NCI-H2196 (cell line): ENCODE measurements around the gene ECE2.

Source experiments
- DNase-seq: peaks from one replicate; lab custom pipeline; 2025; ENCODE audit not compliant: unreplicated experiment; lab: John Stamatoyannopoulos, UW

ECE2 gene

DNA sequence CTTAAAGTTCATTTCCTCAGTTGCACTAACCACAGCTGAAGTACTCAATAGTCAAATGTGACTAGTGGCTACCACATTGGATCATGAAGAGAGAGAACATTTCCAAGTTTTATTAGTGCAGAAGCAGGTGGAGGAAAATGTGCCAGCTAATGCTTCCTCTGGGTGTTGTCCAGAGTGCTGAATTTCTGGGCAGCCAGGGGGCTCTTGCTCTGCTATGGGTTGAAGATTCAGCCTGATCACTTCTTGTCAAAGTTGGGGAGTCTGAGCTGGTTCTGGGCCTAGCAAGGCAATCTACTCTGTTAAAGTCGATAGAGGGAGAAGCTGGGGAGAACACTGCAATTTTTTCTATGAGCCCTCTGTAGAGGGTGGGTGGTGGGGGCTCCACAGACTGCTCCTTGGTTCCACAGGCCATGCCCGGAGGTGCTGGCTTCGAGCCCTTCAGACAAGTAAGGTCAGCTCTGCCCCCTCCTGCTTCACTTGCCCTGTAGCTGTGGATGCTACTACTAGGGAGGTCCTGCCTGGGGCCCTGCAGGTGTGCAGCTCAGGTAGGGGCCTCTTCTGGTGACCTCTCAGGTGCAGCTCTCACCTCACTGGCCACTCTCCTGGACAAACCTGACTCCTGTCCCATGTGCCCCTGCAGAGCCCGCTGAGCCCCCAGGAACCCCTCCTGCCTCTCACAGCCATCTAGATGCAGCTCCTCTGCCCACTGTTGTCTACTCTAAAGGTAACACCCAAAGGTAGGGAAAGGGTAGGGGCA lies 35.3 kb upstream of the ECE2 start:
- DNase-seq = no peak

DNA sequence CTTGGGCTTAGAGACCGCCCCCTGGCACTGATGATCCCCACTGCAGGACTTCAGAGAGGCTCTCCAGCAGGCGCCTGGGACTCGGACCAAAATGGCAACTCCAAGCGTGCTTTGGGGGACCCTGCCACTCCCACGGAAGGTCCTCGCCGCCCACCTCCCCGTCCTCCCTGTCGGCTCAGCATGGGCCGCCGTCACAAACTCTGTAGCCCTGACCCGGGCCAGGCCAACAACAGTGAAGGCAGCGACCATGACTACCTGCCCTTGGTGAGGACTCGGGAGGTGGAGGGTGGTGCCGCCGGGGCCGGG lies 34.7 kb upstream of the ECE2 start:
- DNase-seq = no peak

DNA sequence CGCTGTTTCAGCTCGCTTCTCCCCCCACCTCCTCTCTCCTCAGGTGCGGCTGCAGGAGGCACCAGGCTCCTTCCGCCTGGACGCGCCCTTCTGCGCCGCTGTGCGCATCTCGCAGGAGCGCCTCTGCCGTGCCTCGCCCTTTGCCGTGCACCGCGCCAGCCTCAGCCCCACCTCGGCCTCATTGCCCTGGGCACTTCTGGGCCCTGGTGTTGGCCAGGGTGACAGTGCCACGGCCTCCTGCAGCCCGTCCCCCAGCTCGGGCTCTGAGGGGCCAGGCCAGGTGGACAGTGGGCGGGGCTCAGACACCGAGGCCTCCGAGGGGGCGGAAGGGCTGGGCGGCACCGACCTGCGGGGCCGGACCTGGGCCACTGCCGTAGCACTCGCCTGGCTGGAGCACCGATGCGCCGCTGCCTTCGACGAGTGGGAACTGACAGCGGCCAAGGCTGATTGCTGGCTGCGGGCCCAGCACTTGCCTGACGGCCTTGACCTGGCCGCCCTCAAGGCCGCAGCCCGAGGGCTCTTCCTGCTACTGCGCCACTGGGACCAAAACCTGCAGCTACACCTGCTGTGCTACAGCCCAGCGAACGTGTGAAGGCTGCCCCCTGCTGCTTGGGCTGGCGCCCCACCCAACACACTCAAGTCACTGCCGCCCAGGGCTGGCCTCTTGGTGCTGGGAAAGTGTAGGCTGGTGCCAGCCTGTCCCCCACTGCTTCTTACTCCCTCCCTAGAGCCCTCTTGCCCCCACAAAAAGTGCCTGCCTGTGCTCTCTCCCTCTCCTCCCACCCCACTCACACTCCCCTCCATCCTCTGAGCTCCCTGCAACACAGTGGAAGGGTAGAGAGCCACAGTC lies 34.1 kb upstream of the ECE2 start:
- DNase-seq = peak; percentile 99

DNA sequence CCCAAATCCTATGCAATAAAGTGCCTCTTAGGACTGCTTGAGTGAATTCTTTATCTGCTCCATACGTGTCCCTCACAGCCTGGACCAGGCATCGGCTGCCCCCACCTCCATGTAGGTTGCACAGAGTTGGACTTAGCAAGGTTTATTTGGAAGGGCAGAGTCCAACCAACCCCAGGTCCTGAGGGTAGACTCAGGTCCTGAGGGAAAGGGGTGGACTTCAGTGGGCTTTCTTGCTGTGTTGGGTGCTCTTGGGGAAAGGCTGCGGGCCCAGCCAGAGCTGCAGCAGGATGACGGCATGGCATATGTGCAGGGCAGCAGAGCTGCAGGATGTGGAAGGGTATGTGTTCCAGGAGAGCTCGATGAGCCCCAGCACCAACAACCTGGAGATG lies 33.5 kb upstream of the ECE2 start:
- no peak for DNase-seq

DNA sequence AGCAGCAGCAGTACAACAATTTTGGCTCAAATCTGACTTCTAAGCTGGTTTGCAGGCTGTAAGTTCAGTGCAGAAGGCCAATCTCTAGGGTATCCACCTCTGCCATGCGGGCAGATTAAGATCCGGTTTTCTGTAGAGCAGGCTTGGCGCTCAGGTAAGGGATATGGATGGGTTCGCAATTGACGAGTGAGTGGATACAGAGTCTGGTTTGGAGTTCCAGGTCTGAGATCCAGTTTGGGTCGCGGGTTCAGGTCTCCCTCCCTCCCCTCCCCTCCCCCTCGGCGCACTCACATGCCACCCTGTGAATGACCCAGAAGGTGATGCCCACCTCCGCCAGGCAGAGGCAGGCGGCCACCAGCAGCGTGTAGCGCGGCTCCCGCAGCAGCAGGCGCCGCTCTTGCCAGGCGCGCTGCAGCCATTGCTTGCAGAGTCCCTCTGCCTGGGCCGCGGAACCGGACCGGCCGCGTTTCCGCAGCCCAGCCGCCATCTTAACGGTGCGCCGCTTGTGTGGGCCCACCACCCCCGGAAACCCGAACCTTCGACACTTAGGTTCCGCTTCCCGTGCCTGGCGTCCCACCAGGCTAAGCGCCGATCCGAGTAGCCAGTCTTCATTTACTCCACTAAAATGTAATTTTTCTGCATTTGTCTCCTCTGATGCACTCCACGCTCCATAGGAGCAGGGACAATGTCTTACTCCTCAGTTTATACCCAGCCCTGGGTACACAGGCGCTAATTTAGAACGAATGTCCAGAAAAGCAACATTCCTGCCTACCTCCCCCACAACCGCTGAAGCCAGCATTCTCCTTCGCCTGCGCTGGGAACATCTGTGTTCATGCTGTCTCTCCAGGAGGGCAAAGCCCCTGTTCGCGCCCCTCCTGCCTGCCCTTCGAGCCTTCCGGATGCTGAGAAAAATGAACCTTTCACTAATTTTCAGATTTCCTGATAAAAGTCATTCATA lies 27.1 kb upstream of the ECE2 start, which contains the start of gene ALG3:
Gene ALG3, minus strand, starts transcription at position 509 of the 958 bp plus-strand sequence. Its CDS starts 22 bp downstream, at position 487.
- peak; percentile 93 for DNase-seq

DNA sequence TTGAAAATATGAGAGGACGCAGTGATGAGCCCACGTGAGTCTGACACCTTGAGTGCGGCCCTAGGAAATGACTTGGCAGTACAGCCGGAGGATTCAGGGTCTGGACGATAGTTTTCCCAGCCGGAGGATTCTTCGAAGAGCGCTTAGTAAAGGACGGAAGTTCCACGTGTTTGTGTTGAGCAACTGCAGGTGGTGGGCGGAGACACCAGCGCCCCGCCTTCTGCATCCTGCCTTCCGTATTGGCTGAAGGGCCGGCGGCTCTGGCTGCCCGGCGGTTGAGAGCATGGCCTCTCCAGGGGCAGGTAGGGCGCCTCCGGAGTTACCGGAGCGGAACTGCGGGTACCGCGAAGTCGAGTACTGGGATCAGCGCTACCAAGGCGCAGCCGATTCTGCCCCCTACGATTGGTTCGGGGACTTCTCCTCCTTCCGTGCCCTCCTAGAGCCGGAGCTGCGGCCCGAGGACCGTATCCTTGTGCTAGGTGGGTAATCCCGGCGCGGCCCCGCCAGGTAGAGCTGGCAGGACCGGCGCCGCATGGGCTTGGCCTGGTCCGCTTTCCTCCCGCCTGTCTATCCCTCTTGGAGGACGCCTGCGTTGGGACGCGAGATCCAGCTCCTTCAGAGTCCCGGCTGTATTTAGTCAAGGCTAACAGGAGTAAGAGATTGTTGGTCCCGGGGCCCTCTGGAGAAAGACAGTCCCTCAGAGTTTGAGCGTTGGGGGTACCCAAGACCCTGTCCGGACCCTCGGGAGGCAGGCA lies 26.2 kb upstream of the ECE2 start, which contains the start of gene EEF1AKMT4:
Gene EEF1AKMT4, plus strand, starts transcription at position 261 of the 755 bp plus-strand sequence. Its CDS starts 23 bp downstream, at position 284.
- DNase-seq = peak; percentile 99

DNA sequence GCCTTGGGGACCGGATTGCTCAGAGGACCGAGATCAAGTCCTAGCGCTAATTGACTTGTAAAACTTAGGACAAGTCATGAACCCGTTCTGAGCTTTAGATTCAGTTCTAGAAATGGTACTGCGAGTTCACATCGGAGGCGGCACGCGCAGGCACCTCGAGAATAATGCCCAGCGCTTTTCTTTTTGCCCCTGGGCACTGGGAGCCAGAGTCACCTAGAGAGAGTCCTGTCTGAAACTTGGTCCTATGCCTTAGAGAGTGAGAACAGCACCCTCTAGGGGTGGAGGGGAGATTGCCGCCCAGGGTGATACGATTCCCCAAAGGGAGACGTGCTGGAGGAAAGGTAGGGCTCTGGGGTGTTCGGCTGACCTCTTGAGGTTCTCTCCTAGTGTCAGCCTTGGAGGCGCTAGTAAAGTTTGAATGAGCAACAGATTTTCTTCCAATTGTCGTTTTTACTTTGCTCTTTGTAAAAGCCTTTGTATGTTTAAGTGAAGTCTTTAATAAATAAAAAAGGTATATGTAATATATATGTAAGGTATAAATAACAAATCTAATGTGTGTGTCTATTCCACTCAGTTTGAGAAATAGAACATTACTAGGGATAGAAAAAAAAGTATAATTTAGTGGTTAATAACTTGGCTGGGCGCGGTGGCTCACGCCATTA lies 25.5 kb upstream of the ECE2 start:
- DNase-seq = peak; percentile 98

DNA sequence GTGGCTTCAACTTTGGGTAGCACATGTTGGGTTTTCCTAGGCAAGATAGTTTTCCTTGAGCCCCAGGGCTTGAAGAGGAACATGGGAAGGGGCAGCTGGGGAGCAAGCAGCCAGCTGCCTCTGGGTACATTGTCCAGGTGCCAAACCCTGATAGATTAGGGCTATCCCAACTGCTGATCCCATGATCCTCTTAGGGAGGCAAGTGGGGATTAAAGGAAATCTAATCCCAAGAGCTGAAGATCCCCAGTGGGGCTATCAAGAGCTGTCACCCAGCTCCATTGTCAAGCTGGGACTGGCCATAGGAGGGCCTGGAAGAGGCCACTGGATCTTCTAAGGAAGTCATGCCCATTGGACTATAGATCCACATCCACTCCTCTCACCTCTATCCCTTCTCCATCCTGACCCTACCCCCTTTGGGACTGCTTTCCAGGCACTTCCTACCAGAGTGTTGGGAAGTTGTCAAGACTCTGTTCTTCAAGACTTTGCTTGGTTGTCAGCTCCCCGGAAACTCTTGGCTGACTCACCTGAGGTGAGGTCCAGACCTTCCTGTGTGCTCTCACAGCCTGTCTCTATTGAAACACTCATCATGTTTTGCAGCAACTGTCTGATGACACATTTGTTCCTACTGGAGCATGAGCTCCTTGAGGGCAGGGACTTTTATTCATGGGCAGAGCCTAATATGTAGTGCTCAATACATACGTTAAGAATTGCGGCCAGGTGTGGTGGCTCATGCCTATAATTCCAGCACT lies 20.4 kb upstream of the ECE2 start:
- no peak for DNase-seq

DNA sequence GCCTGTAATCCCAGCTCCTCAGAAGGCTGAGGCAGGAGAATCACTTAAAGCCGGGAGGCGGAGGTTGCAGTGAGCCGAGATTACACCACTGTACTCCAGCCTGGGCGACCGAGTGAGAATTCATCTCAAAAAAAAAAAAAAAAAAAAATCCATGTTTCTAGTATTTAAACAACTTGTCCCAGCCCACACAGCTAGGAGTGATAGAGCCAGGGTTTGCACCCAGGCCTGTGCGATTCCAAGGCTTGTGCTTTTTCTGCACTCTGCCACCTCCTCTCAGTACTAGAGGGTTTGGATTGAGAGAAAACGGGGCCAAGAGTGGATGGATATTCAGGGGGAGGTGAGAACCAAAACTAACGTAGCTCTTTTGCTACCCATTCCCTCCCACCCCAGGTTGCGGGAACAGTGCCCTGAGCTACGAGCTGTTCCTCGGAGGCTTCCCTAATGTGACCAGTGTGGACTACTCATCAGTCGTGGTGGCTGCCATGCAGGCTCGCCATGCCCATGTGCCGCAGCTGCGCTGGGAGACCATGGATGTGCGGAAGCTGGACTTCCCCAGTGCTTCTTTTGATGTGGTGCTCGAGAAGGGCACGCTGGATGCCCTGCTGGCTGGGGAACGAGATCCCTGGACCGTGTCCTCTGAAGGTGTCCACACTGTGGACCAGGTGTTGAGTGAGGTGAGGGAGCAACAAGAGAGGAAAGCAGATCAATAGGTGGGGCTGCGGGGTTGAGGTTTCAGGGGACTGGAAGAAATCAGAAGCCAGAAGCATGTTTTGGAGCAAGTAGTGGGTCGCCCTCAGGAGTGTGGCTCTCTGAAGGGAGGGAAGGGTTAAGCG lies 18.5 kb upstream of the ECE2 start:
- DNase-seq = no peak

DNA sequence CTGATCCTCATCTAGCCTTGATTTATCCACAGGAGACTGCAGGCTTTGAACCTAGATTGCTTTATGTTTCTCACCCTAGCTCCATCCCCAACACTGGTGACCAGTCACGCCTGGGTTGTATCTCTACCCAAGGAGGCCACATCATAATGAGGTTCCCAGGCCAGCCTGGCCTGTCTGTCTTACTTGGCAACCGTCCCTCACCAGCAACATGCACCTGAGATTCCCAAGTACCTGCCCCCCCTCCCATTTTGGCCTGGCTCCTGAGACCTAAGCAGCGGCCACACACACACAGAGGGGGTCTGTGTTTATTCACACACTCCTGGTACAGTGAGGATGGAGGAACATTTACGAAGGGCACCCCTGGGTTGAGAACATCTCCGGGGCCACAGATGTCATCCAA lies 16.9 kb upstream of the ECE2 start:
- DNase-seq = no peak

DNA sequence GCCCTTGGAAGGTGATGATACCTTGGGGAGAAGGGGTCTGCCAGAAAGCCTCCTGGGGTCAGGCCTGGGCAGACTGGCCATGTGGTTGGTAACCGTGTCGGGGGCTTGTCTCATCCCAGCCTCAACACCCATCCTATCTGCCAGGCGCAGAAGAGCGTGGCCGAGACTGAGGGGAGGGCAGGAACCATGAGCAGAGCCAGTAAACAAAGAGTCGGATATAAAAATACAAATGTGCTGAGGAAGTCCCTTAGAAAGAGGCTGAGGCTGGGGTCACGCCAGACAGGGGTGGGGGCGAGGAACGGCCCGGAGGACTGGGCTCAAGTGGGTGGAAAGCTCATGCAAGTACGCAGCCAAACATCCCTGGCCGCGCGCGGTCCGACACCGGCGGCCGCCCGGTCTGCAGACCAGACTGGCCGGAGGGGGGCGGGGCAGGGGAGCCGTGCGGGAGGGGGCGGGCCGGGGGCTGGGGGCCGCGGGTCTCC lies 16.4 kb upstream of the ECE2 start:
- DNase-seq = no peak

DNA sequence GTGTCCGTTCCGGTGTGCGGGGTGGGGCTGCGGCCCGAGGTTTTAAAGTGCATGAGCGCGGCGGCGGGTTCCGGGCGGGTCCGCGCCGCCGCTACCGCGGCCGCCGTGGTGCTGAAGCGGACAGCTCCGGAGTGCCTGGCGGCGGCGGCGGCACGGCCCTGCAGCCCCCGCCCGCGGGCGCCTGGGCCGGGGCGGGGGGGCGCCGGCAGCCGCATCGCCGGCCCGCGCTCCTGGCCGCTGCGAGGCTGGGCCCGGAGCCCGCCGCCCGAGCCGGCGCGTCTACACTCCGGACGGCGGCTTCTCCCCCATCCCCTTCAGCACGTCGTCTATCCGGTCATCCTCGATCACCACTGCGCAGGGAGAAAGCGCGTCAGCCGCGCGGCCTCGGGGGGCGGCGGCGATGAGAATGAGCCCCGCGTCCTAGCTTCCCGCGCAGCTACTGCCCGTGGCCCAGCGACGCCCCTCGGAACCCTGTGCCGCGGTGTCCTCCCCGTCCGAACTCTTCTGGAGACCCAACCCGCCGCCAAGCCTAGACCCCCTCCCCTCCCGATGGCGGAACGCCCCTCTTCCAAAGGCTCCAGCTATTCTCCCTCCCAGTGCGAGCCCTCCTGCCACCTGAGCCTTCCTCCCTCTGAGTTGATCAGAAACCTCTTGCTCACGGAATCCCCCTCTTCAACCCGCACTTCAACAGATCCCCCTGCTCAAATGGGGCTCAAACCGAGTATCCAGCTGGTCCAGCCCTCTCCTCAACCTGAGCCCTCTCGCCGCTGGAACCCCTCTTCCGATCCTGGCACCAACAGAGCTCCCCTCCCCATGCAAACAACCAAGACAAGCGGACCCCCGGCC lies 15.7 kb upstream of the ECE2 start:
- no peak for DNase-seq

DNA sequence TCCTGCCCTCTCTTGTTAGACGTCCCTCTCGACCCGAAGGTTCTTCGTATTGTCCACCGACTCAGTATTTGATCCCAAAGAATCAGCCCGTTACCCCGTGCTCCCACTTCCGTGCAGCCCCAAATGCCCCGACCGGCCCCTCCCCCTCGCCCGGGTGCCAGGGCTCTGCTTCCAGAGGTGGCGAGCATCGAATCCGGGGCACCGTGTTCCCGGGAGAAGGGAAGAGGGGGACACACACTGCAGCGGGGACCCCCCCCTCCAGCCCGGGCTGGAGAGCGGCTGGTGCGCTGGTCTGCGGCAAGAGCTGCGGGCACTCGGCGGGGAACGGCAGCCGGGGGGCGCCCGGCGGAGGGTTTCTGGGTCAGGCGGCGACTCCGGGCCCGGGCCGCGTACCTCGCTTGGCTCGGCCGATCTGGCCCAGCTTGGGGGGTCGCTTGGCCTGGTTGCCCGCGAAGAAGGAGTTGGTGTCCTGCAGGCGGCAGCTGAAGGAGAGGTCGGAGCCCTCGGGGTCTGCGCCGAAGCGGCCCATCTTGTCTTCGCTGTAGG lies 15.0 kb upstream of the ECE2 start:
- DNase-seq = no peak

DNA sequence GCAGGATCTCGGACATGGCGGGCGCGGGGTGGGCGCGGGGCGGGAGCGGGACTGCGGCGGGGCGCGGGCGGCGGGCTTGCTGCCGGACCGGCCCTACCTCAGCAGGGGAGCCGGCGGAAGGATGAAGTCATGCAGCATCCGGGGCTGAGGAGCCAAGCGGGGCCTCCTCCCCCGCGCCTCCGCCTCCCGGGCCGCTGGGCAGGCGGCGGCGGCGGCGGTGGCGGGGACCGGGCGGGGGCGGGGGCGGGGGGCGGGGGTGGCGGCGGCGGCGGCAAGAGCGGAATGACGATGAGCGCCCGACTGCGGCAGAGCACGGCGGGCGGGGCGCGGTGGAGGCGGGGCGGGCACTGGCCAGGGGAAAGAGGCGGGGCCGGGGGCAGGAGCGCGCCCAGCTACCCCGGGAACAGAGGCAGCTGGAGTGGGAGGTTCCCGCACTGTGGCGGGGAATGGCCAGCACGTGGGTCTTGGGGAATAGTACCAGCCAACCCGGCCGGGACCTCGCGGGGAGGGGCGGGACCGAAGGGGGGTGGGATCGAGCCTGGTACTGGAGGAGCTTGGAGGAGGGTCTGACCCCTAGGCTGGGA lies 14.5 kb upstream of the ECE2 start, which contains the start of gene CAMK2N2:
Gene CAMK2N2, minus strand, starts transcription at position 284 of the 584 bp plus-strand sequence. Its CDS starts 268 bp downstream, at position 16.
- peak; percentile 96 for DNase-seq

DNA sequence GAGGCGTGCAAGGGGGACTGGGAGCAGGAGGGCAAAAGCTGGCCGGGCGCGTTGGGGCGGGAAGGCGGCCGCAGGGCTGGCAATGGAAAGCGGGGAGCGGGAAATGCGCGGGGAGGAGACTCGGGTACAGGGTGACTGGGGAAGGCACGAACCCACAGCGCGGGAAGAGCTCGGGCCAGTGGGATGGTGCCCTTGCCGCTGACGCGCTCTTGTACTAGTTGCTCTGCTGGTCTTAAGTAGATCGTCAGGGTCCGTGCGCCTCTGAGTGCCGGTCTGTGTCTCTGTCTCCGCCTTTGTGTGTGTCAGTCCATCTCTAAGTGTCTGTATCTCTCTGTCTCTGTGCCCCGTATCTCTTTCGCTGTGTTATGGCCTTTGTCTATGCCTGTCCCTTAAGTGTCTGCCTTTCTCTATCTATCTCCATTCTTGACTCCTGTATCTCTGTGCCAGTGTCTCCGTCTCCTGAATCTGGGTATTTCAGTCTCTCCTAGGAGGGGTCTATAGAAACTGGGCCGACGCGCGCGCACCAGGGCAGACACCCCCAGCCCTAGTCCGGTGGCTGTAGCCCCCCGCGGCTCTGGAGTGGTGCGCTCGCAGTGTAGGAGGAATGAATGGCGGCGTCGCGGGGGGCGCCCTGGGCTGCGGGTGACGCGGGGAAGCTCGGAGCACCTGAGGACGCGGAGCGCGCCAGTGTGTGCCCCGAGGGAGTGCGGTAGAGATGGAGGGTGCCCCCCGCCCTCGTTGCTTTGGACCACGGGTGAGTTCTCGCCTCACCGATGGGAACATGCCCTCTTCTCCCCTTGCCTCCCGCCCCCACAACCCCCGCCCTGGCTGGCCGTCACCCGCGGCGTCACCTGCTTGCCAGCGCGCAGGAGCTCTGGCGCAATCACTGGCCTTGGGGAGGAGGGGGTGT lies 13.7 kb upstream of the ECE2 start:
- peak; percentile 85 for DNase-seq
